ENCODE measurements around the gene GALNT9. TPM values are rescaled to one million over a fixed set of nuclear protein-coding genes. Genes with fewer than 3 reads are reported as not detected.

GALNT9 gene
- total and polyA plus RNA-seq, 2 experiments from 2014 or later = 3.9 to 4.7 TPM

DNA sequence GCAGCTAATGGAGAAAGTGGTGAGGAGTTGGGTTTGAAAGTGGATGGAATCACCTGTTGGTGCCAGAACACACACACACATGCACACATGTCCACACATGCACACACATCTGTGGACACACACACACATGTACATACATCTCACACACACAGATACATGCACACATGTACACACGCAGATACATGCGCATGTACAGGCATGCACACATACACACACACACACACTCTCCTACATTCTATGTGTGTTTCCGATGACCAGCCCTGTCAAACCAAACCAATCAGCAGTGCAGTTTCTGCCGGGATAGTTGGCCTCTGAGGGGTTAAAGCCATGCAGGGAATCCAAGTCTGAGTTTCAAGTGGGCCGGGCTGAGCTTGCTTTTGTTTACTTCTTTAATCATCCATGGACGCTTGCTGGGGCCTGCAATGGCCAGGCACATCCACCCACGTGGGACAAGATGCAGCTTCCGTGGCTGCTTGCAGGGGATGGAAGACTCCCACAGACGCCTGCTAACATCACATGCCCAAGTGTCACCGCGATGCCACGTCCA, 52.5 kb downstream of the GALNT9 start:
- peaks cover 14% of the 10 kb centered on the region for H3K27me3 ChIP-seq
- TF ChIP-seq, protein P1, sequence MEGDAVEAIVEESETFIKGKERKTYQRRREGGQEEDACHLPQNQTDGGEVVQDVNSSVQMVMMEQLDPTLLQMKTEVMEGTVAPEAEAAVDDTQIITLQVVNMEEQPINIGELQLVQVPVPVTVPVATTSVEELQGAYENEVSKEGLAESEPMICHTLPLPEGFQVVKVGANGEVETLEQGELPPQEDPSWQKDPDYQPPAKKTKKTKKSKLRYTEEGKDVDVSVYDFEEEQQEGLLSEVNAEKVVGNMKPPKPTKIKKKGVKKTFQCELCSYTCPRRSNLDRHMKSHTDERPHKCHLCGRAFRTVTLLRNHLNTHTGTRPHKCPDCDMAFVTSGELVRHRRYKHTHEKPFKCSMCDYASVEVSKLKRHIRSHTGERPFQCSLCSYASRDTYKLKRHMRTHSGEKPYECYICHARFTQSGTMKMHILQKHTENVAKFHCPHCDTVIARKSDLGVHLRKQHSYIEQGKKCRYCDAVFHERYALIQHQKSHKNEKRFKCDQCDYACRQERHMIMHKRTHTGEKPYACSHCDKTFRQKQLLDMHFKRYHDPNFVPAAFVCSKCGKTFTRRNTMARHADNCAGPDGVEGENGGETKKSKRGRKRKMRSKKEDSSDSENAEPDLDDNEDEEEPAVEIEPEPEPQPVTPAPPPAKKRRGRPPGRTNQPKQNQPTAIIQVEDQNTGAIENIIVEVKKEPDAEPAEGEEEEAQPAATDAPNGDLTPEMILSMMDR (IDR thresholded peaks at IDR 0.05; ENCODE audit: poor library complexity) = no peak
- no peak for TF ChIP-seq EZH2phosphoT487 (IDR thresholded peaks at IDR 0.05; ENCODE audit: low read depth, severe bottlenecking, unreplicated experiment)
- TF ChIP-seq EZH2 (IDR thresholded peaks at IDR 0.05; ENCODE audit: borderline replicate concordance) = no peak

GRCh38 chr12:132276066-132276826, 53.1 kb downstream of the GALNT9 start:
- no peaks in the 10 kb centered on the region for H3K36me3 ChIP-seq (replicated peaks; ENCODE audit: insufficient read depth, low read depth)
- no peaks in the 10 kb centered on the region for H3K9me2 ChIP-seq (replicated peaks; ENCODE audit: insufficient read depth)
- no peak overlapping the region for H3K4me3 ChIP-seq
- 89% methylated on average over 20 of the region's 20 CpGs for WGBS (ENCODE audit: low lambda C conversion rate, missing lambda C conversion rate)
- H3K4me1 ChIP-seq (ENCODE audit: insufficient read depth) = peaks cover 3% of the 10 kb centered on the region
- H3K4me2 ChIP-seq = no peak overlapping the region
- H3K27me3 ChIP-seq = peaks cover 14% of the 10 kb centered on the region
- H3K79me2 ChIP-seq = no peaks in the 10 kb centered on the region
- TF ChIP-seq, protein P1 (IDR thresholded peaks at IDR 0.05; ENCODE audit: poor library complexity) = no peak
- H3K9me3 ChIP-seq (ENCODE audit: low read depth) = no peaks in the 10 kb centered on the region
- H3K27ac ChIP-seq = no peak overlapping the region
- no peaks in the 10 kb centered on the region for H4K20me1 ChIP-seq (ENCODE audit: insufficient read depth, poor library complexity, severe bottlenecking)
- no peak for DNase-seq (ENCODE audit: low spot score)
- H2AFZ ChIP-seq = no peak overlapping the region

More for the DNA sequence above, 52.5 kb downstream of the GALNT9 start:
- DNase-seq (ENCODE audit: low spot score) = no peak
- H3K4me1 ChIP-seq (ENCODE audit: insufficient read depth) = peaks cover 3% of the 10 kb centered on the region
- H4K20me1 ChIP-seq (ENCODE audit: insufficient read depth, poor library complexity, severe bottlenecking) = no peaks in the 10 kb centered on the region
- no peak overlapping the region for H3K4me2 ChIP-seq
- H3K36me3 ChIP-seq (replicated peaks; ENCODE audit: insufficient read depth, low read depth) = no peaks in the 10 kb centered on the region
- H3K27ac ChIP-seq = no peak overlapping the region
- no peaks in the 10 kb centered on the region for H3K9me2 ChIP-seq (replicated peaks; ENCODE audit: insufficient read depth)
- H3K79me2 ChIP-seq = no peaks in the 10 kb centered on the region
- H3K4me3 ChIP-seq = no peak overlapping the region
- 51% methylated on average over 12 of the region's 12 CpGs for WGBS (ENCODE audit: low lambda C conversion rate, missing lambda C conversion rate)
- no peaks in the 10 kb centered on the region for H3K9me3 ChIP-seq (ENCODE audit: low read depth)
- no peak overlapping the region for H2AFZ ChIP-seq

DNA sequence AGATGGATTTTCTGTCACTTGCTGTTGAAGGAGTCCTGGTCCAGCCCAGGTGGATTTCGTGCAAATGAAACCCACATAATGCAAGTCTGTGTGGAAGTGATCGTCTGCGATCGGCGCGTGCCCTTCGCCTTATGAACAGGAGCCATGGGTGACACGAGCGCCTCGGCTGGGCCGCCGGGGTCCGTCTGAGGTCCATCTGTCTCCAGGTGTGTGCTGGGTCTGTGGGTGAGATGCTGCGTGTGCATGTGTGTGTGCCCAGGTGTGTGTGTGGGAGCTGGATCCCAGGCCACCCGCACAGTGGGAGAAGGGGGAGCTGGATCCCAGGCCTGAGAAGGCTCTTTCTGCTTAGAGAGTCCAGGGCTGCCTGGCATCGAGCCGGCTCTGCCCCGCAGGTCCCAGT, 53.8 kb downstream of the GALNT9 start:
- Histone ChIP-seq H3K36me3 (replicated peaks; ENCODE audit: insufficient read depth, low read depth) (no peaks in the 10 kb centered on the region), H3K4me2 (no peak overlapping the region), H3K79me2 (no peaks in the 10 kb centered on the region), H3K4me3 (no peak overlapping the region), H4K20me1 (ENCODE audit: insufficient read depth, poor library complexity, severe bottlenecking) (no peaks in the 10 kb centered on the region), H3K4me1 (ENCODE audit: insufficient read depth) (peaks cover 3% of the 10 kb centered on the region), H3K9me3 (ENCODE audit: low read depth) (no peaks in the 10 kb centered on the region), H3K27me3 (peaks cover 14% of the 10 kb centered on the region), H2AFZ (no peak overlapping the region), H3K27ac (no peak overlapping the region), H3K9me2 (replicated peaks; ENCODE audit: insufficient read depth) (no peaks in the 10 kb centered on the region)
- TF ChIP-seq EZH2phosphoT487 (IDR thresholded peaks at IDR 0.05; ENCODE audit: low read depth, severe bottlenecking, unreplicated experiment) (no peak), EZH2 (IDR thresholded peaks at IDR 0.05; ENCODE audit: borderline replicate concordance) (no peak)
- DNase-seq (ENCODE audit: low spot score) = no peak
- 97% methylated on average over 18 of the region's 18 CpGs for WGBS (ENCODE audit: low lambda C conversion rate, missing lambda C conversion rate)

DNA sequence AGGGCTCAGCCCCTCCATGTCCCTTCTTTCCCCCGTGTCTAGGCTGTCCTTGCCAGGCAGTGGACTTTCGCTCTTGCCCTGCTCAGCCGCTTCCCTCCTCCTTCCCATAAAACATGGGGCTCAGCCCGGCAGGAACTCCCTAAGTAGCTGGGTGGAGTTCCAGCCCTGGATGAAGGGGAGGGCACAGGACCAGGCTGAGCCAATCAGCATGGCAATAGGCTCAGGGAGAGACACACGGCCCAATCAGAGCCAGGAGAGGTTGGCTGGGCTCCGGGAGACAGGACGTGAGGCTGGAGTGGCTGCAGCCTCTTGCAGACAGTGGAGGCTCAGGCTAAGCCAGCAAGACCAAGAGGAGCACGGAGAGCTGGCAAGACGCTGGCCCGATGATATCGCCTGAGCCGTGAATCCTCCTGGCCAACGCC, 54.3 kb downstream of the GALNT9 start:
- TF ChIP-seq EZH2 (IDR thresholded peaks at IDR 0.05; ENCODE audit: borderline replicate concordance) = no peak
- TF ChIP-seq, protein P1 (IDR thresholded peaks at IDR 0.05; ENCODE audit: poor library complexity) = no peak
- H3K79me2 ChIP-seq = no peaks in the 10 kb centered on the region
- no peaks in the 10 kb centered on the region for H3K9me3 ChIP-seq (ENCODE audit: low read depth)
- H2AFZ ChIP-seq = no peak overlapping the region
- no peaks in the 10 kb centered on the region for H3K36me3 ChIP-seq (replicated peaks; ENCODE audit: insufficient read depth, low read depth)
- no peak overlapping the region for H3K4me3 ChIP-seq
- DNase-seq (ENCODE audit: low spot score) = peak; percentile 66
- H4K20me1 ChIP-seq (ENCODE audit: insufficient read depth, poor library complexity, severe bottlenecking) = no peaks in the 10 kb centered on the region
- 47% methylated on average over 13 of the region's 13 CpGs for WGBS (ENCODE audit: low lambda C conversion rate, missing lambda C conversion rate)
- peaks cover 3% of the 10 kb centered on the region for H3K4me1 ChIP-seq (ENCODE audit: insufficient read depth)
- peaks cover 18% of the 10 kb centered on the region for H3K27me3 ChIP-seq
- H3K9me2 ChIP-seq (replicated peaks; ENCODE audit: insufficient read depth) = no peaks in the 10 kb centered on the region
- H3K4me2 ChIP-seq = peak overlapping the region; percentile 52
- no peak overlapping the region for H3K27ac ChIP-seq

Measured in hepatocyte (in vitro differentiated cells).